ENCODE data around the gene MAPKAP1.

The MAPKAP1 gene

DNA sequence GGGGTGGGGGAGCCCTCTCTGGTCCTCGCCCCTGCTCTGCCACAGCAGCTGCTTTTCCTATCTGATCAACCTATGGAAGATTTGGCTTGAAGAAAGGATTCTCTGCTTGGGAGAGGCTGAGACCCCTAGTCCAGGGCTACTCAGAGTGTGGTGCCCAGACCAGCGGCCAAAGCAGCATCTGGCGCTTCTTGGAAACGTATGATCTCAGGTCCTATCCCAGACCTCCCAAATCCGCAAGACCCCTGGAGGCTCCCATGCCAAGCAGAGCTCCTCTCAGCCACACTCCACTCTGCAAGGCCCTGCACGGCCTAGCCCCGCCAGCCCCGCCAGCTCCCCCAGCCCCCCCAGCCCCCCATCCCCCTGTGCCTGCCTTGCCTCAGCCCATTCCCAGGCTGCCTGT is 263.6 kb downstream of the MAPKAP1 start:
- DNase-seq, result no peak

- DNase-seq, result no peak
These were observed 264.6 kb downstream of the MAPKAP1 start for GRCh38 chr9:125442452-125442851.

DNA sequence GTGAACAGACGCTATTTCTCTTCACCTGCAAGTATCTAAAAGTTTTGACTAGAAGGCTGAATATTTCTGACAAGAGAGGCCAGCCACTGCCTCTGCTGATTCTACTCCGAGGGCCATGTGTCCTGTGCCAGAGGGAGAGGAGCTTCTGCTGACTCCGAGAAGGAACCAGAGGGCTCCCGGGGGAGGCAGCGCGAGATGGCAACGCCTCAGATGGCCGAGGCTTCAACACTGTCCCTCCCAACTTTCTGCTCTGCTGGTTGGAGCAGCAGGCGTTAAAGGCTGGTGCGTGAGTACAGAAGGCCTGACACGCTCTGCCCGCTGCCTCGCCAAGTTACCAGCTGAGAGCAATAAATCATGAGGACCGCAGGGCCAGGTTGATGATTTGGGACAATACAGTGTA is 266.6 kb downstream of the MAPKAP1 start:
- no peak for DNase-seq

- no peak for DNase-seq
These were observed 267.4 kb downstream of the MAPKAP1 start for GRCh38 chr9:125439434-125440272.

- no peak for DNase-seq
These were observed 268.2 kb downstream of the MAPKAP1 start for GRCh38 chr9:125438506-125439433.

DNA sequence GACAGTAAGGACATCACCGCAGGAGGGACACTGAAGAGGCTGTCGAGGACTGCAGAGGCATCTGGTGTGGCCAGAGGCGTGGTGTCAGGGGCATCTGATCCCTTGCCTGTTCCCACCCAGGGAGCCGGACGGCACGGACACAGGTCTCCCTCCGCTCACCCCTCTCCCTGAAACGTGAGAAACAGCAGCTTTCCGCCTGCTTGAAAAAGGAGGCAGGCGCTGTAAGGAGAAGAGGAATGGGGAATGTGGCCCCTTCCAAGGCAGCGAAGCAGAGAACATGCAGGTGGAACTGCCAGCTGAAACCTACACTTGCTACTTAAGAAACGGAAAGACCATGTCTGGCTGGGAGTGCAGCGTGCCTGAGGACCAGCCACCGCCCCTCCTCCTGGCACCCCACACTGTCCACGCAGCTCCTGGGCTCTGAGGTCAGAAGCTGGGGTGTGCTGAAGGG is 269.2 kb downstream of the MAPKAP1 start:
- no peak for DNase-seq

DNA sequence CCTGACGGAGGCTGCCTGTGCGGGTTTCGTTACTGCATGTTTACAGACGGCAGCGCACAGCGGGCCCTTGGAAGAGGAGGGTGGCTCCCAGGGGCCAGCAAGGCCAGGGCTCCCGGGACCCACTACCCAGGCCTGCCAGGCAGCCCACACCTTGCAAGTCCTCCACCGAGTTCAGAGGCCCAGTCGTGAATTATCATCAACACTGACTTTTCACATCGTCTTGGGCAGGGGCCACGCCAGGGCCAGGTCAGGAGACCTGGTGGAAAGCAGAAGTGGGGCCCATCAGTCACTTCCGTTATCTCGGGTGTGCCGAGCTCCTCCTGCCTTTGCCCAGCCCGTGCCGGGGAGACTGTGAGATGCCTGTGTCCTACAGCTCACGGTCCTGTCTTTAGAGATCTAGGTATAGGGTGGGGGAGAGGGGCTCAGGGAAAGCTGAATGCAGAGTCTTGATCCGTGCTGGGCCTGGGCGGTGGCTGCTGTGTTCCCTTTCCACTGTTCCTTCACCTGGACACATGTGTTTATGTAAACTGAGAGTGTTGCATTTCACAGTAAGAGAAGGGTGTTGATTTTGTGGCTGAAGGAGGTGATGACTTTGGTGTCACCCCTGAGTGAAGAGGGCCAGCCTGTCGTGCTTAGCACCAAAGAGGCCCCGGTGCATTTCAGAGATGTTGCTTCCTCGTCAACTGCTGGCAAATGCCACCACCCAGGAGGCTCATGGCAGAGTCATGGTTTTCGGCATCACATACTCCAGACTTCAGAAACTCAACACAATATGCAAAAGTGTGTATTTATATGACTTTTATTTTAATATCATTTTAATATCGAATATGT is 270.2 kb downstream of the MAPKAP1 start:
- no peak for DNase-seq

DNA sequence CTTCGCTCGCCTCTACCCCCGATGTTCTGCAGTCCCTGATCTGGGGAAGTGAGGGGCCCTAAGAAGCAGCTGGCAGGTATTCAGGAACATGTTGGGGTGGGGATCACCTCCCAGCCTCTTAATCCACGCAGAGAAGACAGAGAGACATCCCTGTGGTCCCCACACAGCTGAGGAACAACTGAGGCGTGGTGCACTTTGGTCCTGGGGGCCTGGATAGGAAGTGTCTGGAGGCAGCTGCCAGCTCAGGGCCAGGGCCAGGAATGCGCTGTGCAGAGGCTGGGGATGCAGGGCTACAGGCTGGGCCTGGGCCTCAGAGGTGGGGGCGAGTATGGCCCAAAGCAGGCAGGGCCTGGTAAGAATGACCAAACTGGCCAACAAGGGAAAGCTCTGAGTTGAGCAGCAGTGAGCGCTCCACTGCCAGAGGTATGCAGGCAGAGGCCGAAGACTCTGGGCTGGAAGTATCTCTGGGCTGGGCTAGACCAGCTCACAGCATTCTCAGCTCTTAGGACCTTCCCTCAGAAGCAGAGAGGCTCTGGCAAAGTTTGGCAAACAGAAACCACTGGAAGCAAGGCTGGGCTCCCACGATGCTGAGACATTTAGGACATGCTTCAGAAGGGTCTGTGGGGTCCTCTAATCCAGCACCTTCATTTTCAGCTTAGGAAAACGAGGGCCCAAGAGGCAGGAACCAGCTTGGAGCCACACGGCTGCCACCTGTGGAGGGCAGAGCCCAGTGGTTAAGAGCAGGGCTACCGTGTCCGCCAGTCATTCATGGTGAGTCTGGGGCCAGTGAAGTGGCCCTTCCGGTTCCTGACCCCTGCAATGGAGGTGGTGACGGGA is 271.0 kb downstream of the MAPKAP1 start:
- no peak for DNase-seq

DNA sequence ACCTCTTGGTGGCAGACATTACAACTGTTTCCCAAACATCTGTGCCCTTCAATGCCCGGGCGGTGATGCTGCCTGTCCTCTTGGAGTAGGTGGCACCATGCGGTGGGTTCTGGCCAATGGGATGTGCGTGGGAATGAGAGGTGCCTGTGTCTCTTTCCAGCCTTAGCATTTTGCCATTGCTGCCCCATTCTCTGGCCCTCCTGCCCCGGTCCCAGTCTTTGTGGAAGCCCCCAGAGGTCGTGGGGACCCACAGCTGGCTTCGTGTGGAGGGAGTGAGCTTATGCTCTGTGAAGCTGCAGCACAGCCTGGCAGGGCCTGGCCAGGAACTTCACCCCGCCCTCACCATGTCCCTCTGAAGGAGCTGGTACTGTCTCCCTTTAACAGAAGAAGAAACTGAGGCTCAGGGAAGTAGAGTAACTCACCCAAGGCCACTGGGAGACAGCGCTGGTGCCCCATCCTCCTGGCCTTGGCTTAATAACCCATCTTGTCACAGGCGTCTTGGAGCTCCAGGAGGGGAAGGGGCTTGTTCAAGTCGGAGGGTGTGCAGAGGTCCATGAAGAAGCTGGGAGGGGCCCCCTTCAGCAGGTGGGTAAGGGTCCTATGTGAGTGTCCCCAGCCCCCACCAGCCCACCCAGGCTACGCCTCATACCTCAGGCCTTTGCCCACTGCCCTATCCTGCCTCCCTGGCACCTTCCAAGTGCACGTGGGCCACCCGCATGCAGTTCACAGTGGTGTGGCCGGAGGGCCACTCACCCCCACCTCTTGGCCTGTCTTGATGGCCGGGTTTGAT is 271.8 kb downstream of the MAPKAP1 start:
- no peak for DNase-seq

GRCh38 chr9:125433461-125434011 is 273.5 kb downstream of the MAPKAP1 start:
- DNase-seq, result no peak

DNA sequence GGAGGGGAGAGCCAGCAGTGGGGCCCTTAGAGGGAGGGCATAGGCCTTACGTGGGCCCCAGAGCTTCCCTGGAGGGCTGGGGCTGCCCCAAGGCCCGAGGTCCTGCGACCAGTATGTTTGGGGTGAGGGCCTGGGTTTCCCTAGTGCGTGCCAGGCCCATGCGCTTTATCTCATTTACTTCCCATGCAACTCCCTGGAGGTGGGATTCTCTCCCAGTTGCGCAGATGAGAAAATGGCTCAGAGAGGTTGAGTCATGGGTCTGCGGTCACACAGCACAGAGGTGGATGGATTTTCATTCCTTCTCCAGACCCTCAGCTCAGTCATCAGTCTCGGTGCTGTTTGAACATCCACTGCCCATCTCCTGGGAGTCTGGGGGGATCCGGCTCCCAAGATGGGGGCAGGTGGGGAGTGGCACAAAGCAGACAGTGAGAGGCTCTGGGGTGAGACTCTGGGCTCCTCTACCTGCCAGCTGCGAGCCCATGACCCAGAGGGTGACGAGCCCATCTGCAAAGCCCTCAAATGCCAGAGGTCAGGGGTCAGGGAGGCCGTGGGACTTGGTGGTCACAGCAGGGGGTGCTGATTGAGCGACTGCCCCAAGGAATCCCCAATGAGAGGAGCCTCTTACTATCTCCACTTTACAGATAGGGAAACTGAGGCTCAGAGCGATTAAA is 274.2 kb downstream of the MAPKAP1 start:
- no peak for DNase-seq

DNA sequence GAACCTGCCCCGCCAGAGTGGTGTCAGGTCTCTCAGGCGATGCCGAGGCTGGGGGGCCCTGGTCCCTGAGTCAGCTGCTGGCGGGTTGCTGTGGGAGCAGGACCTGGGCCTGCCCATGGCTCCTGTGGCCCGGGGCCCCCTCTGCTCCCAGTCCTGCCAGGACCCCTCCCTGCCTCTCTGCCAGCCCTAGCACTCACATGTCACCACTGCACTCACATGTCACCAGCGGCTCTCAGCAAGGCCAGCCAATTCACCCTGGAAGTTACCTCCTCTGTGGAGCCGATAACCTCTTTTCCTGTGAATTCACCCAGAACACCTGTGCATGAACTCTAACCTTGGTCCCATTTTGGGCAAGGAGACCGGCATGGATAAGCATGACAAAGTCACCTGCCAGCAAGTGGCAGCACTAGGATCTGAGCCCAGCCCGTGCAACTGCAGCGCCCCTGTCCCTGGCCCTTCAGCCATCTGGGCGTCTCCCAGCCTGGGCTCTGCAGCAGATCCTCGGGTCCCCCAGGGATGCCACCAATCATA is 275.2 kb downstream of the MAPKAP1 start:
- DNase-seq, result no peak

DNA sequence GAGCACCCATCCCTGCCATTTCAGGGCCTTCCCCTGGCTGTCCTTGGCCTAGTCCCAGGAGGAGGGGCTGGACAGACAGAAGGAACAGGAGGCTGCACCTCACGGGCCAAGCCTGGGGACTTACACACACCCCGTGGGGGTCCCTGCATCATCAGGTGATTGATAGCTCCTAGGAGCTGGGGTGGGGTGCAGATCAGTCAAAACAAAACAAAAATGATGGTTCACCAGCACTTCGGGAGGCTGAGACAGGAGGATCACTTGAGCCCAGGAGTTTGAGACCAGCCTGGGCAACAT is 276.0 kb downstream of the MAPKAP1 start:
- no peak for DNase-seq

DNA sequence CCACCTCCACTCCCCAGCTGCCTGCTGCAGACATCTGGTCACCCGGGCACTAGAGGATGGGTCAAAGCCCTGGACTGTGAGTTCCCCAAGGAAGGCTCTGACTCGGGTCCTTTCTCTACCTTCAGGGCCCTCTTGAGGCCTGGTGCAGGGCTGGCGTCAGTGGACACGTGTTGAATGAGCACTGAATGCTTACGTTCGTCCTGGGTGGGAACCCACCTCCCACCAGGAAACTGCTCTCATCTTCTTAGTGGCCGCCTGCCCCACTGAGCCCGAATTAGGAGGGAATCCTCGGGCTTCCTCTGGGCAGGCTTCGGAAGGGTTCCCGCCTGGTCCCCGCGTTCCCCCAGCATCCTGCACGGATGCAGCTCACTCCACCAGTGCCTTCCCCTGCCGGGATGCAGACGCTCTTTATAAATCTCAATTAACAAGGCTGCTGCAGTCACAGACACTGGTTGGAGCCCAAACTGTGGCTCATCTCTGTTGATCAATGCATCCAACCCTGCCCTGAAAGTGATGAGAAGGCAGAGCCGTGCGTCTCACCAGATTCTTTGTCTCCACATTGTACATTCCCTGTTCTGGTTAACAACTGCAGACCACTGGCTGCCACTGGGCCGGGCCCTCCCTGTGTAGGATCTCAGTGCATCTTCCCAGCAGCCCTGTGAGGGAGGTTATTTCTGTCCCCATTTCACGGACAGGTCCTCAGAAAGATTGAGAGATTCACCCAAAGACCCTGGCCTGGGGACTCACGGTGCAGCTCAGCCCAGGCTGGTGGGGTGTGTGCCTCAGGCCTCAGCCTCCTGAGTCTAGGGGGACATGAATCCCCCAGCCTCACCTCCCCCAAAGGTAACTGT is 276.6 kb downstream of the MAPKAP1 start:
- no peak for DNase-seq

DNA sequence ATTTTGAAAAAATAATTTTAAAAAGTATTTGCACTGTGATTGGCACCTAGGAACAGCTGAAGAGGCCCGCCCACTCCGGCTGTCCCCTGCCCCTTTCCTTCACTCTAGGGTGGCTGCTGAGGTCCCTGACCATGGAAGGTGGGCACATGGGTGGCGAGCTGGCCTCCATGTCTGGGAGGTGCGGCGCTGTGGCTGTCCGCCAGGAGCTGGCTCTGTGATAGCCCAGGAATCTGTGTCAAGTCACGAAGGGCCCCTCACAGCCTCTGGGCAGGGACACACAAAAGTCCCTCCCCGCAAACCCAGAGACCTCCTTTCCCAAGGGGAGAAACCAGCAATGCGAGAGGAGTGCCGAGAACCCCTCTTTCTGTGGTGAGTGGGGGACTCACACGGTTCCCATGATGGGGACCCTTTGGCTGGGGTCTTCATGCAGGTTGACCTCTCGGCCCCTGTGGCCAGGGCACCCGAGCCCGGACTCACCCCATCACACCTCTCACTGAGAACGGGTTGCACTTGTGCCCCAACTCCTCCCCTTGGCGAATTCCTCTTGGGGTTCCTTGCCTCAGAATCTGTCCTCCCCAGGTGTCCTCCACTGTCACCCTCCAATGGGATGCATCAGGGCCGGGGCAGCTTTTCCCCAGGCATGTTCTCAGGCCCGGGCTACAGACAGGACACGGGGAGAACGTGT is 277.4 kb downstream of the MAPKAP1 start:
- no peak for DNase-seq

- no peak for DNase-seq
These were observed 278.0 kb downstream of the MAPKAP1 start for GRCh38 chr9:125428902-125429467.

DNA sequence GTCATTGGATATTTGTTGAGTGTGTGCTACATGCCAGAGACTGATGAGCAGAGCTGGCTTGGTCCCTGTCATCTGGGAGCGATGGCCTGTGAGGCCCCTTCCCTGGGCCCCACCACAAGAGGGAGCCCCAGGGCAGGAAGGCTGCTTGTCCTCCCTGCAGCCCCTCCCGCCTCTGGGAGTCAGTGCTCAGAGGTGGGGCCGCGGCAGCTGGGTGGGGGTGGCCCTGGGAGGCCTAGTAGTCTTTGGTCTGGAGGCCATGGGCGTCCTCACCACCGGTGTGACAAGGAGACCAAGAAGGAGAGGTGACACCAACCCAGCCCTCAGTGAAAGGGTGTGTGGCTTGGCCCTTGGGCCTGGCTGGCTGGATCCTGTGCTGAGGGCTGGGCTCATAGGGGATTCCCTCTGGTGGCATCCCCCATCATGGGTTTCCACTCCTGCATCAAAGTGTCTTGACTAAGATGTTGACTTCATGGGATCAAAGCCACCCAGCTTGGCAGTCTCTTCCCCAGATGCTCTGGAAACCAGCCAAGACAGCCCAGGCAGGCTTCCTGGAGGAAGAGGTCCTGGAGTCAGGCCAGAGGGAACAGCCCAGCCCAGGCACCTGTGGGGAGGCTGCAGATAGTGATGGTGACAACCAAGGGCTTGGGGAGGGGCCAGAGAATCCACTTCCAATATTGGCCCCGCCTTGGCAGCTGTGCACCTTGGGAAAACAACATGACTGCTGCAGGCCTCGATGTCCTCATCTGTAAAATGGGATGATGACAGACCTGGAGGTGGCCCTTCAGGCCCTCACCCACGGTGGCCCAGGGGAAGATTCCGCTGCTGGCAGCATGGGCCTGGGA is 278.7 kb downstream of the MAPKAP1 start:
- no peak for DNase-seq
